GM12872 (cell line): ENCODE measurements around the gene NFATC2.

Source experiments
- TF ChIP-seq, protein P1 (sequence below): IDR thresholded peaks from 3 replicates; pipeline ENCODE4 v1.5.1; 2011; ENCODE audit warnings: low read depth, mild to moderate bottlenecking, low read length, moderate library complexity; ENCODE audit not compliant: insufficient read depth

NFATC2 gene

GRCh38 chr20:51431321-51431720, 111.2 kb downstream of the NFATC2 start:
- TF ChIP-seq, protein P1, sequence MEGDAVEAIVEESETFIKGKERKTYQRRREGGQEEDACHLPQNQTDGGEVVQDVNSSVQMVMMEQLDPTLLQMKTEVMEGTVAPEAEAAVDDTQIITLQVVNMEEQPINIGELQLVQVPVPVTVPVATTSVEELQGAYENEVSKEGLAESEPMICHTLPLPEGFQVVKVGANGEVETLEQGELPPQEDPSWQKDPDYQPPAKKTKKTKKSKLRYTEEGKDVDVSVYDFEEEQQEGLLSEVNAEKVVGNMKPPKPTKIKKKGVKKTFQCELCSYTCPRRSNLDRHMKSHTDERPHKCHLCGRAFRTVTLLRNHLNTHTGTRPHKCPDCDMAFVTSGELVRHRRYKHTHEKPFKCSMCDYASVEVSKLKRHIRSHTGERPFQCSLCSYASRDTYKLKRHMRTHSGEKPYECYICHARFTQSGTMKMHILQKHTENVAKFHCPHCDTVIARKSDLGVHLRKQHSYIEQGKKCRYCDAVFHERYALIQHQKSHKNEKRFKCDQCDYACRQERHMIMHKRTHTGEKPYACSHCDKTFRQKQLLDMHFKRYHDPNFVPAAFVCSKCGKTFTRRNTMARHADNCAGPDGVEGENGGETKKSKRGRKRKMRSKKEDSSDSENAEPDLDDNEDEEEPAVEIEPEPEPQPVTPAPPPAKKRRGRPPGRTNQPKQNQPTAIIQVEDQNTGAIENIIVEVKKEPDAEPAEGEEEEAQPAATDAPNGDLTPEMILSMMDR = no peak

DNA sequence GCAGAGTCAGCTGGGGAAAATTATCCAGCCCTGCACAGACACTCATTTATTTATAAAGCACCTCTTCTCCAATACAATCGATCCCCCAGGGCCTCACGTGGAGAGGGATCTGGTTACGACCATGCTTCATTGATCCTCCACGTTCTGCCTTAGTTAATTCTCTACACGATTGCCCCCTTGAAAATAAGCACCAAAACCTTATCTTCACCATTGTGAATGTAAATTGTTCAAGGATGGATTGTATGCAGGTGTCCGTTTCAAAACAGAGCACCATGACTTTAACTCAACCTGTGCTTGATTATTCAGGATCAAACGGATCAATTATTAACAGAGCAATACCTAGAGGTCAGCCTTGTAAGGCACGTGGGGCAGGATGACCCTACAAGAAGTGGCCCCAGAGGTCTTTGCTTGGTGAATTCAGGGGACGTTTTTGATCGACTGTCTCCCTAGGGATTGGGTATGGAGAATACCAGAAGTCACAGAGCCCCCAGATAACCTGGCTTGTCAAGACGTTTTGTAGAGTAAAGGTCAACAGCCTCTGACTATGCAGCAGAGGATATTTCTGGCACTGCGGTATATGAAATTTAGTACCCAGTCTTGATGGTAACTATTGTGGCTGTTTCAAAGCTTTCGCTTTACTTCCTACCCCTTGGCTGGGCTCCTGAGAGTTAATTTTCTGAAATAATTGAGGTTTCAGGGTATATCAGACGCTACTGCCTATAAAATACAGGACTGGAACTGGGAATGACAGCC, 112.1 kb downstream of the NFATC2 start:
- TF ChIP-seq, protein P1 = no peak

DNA sequence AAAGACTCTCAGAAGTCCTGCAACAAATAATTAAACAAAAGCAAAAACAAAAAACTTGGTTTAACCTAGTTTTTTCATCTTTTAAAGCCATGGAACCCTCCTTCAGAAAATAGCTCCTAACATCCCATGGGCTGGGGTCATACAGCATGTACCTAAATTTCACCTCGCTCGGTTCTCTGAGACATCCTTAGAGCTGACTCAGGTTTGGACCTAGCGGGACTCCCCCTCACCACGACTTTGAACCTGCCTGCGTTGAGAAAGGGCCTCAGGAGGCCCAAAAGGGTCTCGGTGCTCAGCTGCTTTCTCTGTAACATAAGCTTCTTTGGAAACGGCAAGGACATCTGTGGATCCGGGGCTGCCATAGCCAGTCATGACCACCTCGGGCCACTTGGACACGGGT, 112.8 kb downstream of the NFATC2 start:
- TF ChIP-seq, protein P1 = no peak

GRCh38 chr20:51429144-51429482, 113.4 kb downstream of the NFATC2 start:
- TF ChIP-seq, protein P1 = no peak

- TF ChIP-seq, protein P1 = no peak
Measured at GRCh38 chr20:51428401-51429143, 113.9 kb downstream of the NFATC2 start.

- TF ChIP-seq, protein P1 = no peak
Measured at GRCh38 chr20:51427651-51428291, 114.7 kb downstream of the NFATC2 start.
